GM21526 (cell line): ENCODE results near the gene TMEM198.

ENCODE experiments used
- ATAC-seq: cut with Tn5 transposase; IDR thresholded peaks from one replicate; pipeline ENCODE4 v1.9.1; 2021; ENCODE audit warnings: moderate library complexity; ENCODE audit not compliant: unreplicated experiment, low FRiP score

Gene TMEM198

DNA sequence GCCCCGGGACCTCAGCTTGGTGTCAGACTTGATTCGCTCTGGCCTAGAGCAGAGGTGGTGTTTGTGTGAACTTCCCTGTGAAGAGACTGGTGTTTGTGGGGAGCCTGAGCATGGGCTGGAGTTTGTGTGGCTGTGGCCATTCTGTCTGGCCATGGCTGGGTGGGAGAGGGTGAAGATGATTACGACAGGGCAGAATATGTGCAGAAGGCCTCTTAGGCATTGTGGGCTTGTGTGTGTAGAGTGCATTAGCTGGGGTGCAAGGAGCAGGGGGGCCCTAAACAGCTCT, 17.0 kb downstream of the TMEM198 start:
- ATAC-seq, result no peak

- ATAC-seq, result no peak
Measured at GRCh38 chr2:219561179-219562048, 17.6 kb downstream of the TMEM198 start.

GRCh38 chr2:219562049-219563020, 18.5 kb downstream of the TMEM198 start:
- ATAC-seq, result no peak

DNA sequence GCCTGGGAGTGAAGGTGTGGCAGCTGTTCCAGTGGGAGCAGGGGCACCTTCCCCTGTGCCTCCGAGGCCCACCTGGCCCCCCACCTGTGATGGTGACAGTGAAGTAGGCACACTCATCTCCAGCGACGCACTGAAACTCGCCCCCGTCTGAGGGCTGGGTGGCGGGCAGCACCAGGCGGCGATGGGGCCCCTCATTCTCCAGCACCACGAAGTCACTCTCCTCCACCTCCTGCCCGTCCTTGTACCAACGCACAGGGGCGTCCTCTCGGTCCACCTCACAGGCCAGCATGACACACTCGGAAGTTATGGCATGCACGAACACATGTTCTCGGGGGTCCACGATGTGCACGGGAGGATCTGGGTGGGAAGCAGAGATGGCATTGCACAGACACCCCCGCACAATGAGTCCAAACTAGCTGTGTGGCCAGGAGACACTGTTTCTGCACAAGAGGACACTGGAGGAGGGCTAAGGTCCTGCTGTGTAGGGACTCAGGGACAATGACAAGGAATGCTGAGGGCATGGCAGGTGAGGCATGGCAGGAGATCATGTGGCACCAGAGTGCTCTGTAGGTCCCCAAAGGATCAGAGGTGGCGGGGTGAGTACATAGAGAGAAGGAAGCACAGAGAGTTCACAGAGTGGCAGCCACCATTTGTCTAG, 19.6 kb downstream of the TMEM198 start:
- ATAC-seq, result no peak

- ATAC-seq, result no peak
Measured at GRCh38 chr2:219565130-219566080, 21.6 kb downstream of the TMEM198 start.

DNA sequence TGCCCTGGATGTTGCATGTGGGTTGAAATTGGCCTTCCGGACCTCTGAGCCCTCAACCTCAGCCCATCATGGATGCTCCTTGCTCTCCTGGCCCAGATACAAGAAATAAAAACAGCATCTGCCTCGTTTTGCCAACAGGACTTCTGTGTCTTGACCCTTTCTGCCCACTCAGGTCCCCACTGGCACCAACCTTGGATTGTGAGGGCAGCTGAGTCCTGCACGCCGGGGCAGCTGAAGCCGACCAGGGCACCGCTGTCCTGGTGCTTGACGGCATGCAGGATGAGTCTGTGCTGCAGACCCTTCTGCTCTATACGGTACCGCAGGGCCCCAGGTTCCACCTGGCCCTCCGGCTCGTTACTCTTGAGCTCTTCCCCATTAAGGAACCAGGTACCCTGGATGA, 22.8 kb downstream of the TMEM198 start:
- no peak for ATAC-seq

DNA sequence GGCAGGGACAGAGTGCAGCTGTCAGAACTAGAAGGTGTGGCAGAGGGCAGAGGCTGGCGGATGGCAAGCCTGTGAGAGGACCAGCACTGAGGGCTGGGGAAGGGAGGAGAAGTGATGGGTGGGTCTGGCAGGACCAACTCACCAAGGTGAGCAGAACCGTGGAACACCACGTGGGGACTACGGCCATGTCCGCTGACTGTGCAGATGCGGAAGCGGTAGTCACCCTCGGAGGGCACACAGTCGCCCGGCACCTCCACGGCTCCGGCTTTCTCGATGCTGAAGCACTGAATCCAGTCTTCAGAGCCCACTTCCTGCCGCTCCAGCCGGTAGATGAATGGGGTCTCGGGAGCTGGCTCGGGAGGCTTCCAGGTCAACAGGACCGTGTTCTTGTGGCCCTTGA, 23.3 kb downstream of the TMEM198 start:
- ATAC-seq, result no peak

DNA sequence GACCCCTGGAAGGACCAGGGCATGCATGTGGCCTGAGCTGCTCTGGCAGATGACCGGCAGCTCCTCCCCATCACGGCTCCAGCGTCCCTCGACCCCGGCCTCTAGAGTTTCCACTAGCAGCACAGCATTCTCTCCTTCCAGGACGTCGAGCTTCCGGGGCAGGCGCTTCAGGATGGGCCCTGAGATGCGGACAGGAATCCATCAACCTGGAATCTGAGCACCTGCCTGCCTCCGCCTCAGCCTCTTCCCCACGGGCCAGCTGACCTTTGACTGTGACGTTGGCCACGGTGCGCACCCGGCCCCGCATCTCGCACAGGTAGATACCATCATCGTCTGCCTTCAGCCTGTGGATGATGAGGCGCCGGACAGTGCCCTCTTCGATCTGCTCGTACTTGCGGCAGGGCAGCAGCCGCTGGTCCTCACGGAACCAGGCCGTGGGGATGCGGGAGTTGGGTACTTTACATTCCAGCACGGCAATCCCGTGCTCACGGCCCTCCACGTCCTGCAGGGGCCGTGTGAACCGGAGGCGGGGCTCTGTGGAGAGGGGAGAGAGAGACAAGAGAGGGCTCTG, 24.0 kb downstream of the TMEM198 start:
- ATAC-seq, result no peak

DNA sequence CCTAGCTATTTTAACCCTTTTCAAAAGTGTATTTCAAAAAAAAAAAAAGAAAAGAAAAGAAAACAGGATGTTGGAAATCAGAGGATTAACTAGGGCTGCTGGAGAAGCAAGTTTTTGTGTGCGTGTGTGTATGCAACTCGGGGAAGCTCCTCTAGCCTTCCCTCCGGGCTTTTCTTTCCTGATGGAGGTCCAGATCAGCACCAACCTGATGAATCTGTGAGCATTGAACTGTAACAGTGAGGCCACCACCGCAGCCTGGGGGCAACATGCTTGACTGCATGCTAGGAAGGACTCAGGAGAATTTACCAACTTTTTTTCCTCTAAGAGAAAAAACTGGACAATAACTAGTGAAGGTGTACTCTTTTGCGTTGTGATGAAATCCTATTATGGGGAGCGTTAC, 25.2 kb downstream of the TMEM198 start:
- ATAC-seq, result no peak

DNA sequence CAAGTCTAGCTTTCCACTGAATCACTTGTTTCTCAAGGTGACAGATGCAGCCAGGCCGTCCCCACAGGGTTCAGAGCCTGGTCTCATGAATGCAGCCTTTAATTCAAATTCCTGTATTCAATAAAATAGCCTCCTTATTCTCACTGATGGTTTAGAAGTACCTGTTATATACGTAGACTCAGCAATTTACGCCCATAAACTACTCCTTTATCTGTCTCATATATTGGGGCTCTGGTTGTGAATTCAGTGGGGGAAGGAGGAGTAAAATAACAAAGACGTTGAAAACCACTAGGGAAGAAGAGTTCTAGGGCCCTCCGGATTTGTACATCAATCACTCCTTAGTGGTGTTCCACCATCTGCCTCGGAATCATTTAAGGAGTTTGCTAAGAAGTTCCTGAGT, 25.8 kb downstream of the TMEM198 start:
- no peak for ATAC-seq

DNA sequence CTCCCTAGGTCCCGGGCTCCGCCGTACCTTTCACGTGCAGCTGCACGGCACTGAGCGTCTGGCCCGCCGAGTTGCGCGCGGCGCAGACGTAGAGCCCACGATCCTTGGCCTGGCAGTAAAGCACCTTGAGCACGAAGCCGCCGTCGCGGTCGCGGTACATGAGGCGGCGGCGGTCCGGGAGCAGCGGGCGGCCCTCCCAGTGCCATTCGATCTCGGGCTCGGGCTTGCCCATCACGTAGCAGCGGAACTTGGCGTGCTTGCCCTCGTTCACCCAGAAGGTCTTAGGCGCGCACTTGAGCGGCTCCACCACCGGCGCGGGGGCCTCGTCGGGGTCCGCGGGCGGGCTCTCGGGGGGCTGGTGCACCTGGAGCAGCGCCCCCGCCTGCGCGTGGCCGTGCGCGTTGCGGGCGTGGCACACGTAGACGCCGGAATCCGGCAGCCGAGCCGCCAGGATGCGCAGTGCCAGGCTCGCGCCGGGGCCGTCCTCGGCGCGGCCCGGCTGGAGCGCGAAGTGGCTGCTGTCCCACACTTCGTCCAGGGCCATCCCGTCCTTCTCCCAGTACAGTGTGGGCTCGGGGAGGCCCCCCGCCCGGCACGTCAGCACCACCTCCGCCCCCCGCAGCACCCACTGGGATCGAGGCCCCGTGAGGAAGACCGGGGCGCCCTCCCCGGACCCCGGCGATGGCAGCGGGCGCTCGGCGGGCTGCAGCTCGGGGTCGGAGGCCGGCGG, 26.5 kb downstream of the TMEM198 start:
- no peak for ATAC-seq

GRCh38 chr2:219570924-219571310, 27.1 kb downstream of the TMEM198 start:
- no peak for ATAC-seq

DNA sequence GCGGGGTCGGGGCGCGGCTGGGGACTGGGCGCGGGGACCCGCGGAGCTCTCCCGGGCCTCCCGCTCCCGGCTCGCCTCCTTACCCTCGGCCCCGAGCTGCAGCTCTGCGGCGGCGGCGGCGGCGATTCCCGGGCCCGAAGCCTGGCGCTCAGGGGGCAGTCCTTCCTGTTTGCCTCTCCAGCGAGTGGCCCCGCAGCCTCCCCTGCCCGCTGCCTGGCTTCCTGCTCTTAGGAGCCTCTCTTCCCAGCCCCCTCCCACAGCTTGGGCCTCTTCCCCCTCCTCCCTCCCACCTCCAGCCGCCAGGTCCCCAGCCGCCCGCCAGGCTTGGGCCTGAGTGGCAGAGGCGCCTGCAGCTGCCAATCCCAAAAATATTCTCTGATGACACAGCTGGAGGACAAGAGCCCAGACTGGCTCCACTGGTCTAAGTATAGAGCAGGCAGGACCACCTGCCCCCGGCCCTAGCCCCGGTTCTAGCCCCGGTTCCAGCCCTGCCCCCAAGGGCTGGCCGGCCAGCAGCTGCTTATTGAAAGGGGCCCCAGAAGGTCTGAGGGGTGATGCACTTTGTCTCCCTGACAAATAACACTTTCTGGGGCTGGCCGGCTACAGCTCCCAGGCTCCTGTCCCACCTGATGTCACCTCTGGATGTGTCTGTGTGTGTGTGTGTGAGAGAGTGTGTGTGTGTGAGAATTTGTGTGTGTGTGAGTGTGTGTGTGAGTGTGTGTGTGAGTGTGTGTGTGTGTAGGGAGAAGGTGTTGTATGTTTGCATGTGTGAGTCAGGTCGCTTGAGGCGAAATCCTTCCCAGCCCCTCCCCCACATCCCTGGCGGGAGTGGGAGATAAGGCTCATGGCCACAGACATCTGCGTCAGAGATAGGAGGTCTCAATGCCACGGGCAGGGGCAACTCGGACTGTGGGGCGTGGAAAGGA, 27.7 kb downstream of the TMEM198 start, which contains the start of gene OBSL1:
Gene OBSL1, minus strand, starts transcription at position 229 of the 926 bp plus-strand sequence. CDS start 307 bp downstream, outside the sequence.
- ATAC-seq, result no peak

GRCh38 chr2:219572237-219573001, 28.6 kb downstream of the TMEM198 start, which contains the start of gene INHA:
Gene INHA, plus strand, starts transcription at chr2:219572310. Its CDS starts 65 bp downstream, at chr2:219572375.
- no peak for ATAC-seq

DNA sequence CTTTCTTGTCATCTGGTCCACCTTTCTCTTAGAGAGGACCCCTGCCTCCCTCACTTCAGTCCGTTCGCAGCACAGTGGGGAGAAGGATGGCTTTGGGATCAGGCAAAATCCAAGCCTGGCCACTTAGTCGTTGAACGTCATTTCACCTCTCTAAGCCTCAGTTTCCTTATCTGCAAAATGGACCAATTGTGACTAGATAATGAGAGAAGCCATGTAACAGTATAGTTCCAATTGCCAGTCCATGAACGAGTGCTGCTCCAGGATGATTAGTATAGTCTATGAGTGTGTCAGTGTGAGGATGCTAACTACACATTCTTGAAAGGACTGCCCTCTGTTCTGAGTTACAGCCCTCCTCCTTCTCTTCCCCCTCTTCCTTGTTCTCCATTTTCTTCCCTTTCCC, 29.3 kb downstream of the TMEM198 start:
- no peak for ATAC-seq

- ATAC-seq, result no peak
Measured at GRCh38 chr2:219574484-219575311, 30.9 kb downstream of the TMEM198 start.
